Superior temporal gyrus (tissue), 1 donor: ENCODE results near the gene RFX6.
A peak's percentile ranks its signal among the peaks of the same experiment; 100 is the strongest.
"Not testable (repeated sequence)": the region's sequence is repeated elsewhere in the genome, so short reads cannot be mapped to it uniquely, and the experiment has no call there.

Experiments
- DNase-seq: peaks from one replicate; pipeline ENCODE4 v3.0.0-alpha.2; 2016; ENCODE audit errors: extremely low spot score

The RFX6 gene, protein sequence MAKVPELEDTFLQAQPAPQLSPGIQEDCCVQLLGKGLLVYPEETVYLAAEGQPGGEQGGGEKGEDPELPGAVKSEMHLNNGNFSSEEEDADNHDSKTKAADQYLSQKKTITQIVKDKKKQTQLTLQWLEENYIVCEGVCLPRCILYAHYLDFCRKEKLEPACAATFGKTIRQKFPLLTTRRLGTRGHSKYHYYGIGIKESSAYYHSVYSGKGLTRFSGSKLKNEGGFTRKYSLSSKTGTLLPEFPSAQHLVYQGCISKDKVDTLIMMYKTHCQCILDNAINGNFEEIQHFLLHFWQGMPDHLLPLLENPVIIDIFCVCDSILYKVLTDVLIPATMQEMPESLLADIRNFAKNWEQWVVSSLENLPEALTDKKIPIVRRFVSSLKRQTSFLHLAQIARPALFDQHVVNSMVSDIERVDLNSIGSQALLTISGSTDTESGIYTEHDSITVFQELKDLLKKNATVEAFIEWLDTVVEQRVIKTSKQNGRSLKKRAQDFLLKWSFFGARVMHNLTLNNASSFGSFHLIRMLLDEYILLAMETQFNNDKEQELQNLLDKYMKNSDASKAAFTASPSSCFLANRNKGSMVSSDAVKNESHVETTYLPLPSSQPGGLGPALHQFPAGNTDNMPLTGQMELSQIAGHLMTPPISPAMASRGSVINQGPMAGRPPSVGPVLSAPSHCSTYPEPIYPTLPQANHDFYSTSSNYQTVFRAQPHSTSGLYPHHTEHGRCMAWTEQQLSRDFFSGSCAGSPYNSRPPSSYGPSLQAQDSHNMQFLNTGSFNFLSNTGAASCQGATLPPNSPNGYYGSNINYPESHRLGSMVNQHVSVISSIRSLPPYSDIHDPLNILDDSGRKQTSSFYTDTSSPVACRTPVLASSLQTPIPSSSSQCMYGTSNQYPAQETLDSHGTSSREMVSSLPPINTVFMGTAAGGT

DNA sequence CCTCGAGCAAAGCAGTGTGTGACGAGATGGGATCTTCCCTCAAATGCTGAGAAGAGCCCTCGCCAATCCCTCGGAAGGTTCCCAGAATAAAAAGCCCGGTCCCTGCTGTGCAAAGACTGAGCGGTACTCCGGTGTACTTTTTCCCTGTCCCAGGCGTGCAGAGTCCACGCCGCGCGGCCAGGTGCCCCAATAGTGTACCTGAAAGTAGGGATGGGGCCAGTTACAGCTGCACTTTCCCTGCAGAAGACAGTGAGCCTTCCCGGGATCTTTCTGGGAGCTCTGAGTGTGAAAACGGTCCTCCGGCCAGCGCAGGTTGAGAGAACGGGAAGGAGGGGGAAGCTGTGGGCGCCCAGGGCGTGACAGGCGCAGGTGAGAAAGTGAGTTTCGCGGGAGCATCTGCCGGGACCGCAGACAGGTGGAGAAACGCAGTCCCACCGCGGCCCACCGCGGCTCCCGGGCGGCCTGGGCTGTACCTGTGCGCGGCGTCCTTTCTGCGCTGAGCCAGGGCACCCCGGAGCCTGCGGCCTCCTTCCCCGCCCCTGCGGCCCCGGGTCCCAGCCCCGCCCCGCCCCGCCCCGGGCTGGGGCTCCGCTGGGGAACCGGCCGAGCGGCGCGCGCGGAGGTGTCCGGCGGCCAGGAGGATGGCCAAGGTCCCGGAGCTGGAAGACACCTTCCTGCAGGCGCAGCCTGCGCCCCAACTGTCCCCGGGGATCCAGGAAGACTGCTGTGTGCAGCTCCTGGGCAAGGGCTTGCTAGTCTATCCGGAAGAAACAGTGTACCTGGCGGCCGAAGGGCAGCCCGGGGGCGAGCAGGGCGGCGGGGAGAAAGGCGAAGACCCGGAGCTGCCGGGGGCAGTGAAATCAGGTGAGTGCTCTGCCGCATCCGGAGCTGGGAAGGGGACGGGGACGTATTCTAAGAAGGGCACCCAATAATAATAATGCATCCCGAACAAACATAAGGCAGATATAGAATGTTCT, at the start of gene RFX6:
RFX6 (plus strand) TSS at position 608 of the 977 bp plus-strand sequence; CDS start at position 642, 34 bp downstream.
- no peak for DNase-seq

DNA sequence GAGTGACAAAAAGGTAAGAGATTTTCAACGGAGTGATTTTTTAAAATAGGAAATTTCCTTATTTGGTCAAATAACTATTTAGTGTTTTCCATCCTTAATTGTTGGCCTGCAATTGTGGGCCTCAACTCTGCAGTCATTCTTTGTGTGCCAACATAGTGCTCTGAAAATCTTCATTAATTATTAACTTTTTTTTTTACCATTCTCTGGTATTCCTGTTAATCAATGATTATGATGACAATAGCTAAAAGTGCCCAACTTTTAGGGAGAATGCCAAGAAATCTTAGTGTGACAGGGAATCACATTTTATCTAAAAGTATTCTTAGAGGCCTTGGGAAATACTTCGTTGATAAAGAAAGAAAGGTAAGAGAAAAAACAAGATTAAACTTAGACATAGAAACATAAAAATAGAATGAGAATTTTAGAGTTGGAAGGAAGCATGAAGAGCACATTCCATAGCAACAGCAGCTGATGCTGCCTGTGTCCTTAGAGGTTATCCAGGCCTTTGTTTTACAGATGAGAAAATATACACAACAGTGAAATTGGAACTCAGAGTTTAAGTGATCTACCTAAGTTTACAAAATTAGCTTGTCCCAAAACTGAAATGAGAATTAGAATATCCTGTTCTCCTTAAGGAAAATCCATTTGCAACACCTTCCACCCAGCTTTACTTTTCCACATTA, 49.3 kb upstream of the RFX6 start:
- DNase-seq, result no peak

GRCh38 chr6:116828983-116829382, 48.1 kb upstream of the RFX6 start, which contains the start of gene GPRC6A:
Gene GPRC6A, minus strand, starts transcription at chr6:116829083. Its CDS starts 70 bp downstream, at chr6:116829013.
- no peak for DNase-seq

DNA sequence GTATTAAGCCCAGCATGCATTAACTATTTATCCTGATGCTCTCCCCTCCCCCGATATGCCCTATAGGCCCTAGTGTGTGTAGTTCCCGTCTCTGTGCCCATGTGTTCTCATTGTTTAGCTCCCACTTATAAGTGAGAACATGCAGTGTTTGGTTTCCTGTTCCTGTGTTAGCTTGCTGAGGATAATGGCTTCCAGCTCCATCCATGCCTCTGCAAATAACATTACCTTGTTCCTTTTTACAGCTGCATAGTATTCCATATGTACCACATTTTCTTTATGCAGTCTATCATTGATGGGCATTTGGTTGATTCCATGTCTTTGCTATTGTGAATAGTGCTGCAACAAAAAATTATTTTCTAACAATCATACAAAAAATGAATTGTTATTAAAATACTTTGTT, 42.5 kb upstream of the RFX6 start:
- DNase-seq, result not testable (repeated sequence)

GRCh38 chr6:116836606-116837342, 40.3 kb upstream of the RFX6 start:
- no peak for DNase-seq

GRCh38 chr6:116840091-116840490, 37.0 kb upstream of the RFX6 start:
- no peak for DNase-seq

DNA sequence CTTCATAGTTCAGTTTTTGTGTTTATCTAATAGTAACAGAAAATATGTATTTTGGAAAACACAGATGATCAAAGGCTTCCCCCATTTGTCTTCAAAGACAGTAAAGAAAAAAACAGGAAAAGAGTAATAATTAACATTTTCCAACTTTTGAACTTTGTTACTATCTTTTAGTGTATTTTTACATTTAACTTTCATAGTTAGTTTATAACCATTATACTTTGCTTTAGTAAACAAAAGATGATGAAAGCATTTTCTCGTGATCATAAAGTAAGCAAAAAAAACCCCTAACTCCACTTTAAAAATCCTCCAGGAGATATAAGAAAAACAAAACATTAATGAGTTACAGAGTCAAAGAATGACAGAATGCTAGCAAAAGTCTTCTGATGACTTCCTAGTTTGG, 34.6 kb upstream of the RFX6 start:
- no peak for DNase-seq

- peak; percentile 65 for DNase-seq
These were observed 29.8 kb upstream of the RFX6 start for GRCh38 chr6:116847227-116847626.

GRCh38 chr6:116858060-116858459, 19.0 kb upstream of the RFX6 start:
- DNase-seq, result no peak

DNA sequence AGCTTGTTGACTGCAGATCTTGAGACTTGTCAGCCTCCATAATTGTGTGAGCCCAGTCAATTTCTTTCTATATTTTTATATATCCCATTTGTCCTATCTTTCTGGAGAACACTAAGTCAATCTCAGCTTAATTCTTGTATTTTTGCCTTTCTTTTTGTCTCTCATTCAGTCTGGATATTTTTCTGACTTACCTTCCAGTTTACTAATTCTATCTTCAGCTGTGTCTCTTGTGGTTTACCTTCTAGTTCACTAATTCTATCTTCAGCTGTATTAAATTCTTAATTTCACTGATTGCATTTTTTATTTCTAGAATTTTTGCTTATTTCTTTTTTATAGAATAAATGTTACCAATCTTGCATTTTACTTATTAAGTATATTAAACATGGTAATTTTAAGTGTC, 17.8 kb upstream of the RFX6 start:
- DNase-seq, result no peak

- DNase-seq, result no peak
These were observed 10.7 kb upstream of the RFX6 start for GRCh38 chr6:116866281-116866871.

GRCh38 chr6:116872771-116873170, 4.3 kb upstream of the RFX6 start:
- DNase-seq, result no peak

GRCh38 chr6:116876107-116876506, 935 bp upstream of the RFX6 start:
- no peak for DNase-seq

DNA sequence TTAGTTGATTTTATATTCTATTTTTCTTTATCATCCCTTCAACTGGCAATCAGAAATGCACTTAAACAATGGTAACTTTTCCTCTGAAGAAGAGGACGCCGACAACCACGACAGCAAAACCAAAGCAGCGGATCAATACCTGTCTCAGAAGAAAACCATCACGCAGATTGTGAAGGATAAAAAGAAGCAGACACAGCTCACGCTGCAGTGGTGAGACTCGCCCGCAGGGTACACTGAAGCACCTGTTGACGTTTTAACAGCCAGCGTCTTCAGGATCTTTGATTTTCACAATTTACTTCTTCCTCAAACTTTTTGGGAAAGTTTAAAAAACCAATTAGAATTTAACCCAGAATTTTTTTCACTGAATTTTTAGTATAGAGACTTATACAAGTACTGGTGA, 701 bp downstream of the RFX6 start:
- no peak for DNase-seq

DNA sequence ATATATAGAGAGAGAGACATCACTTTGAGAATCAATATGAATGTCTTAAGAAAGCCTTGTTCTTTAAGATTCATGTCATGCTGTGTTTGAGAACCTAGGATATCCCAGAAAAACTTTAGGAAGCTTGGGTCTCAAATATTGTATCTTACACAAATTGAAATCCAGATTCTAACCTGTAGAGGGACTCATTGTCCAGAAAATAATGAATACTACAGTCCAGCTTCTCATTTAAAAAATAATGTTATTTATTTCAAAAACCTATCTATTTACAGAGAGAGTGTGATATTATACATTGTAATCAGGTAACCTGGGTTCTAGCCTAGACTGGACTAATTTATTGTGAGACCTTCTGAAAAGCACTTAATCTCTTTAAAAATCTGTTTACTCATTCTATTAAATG, 4.2 kb downstream of the RFX6 start:
- DNase-seq, result no peak

GRCh38 chr6:116883005-116883404, 6.0 kb downstream of the RFX6 start:
- no peak for DNase-seq

DNA sequence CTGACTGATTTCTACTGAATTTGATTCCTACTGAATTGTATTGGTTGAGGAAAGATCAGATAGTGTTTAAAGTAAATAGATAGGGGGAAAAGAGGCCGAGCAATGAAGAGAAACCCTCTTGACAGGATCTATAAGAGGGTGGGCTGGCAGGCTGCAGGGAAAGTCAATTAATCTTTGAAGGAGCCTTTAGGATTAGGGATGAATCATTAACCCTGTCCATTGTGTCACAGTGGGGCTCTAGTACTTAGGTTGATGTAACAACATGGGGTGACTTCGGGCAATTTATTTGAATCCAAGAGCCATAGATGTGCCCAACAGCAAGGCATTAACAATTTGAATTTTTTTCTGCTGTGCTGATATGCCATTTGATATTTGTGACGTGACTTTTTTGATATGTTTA, 7.5 kb downstream of the RFX6 start:
- DNase-seq, result no peak

DNA sequence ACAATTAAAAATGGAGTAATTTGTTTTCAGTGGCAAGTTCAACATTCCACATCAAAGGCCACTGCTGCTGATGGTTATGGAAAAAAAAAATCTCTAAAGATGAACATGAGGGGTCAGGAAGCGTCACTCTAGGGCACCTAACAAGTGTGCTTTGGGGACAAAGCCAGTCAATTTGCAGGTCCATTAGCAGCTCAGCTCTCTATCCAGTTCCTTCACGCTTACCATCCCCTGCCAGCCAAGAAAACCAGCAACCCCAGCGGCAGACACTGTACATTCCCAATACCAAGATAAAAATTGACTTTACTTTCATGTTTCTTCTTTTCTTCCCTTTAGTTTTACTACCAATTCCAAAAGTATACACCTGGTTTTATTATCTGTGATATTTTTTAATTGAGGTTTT, 10.1 kb downstream of the RFX6 start:
- DNase-seq, result no peak

GRCh38 chr6:116887894-116888293, 10.9 kb downstream of the RFX6 start:
- DNase-seq, result no peak
